Measurements from ENCODE around the gene ADAM12. TPM values are rescaled to one million over a fixed set of nuclear protein-coding genes. Genes with fewer than 3 reads are reported as not detected.

ADAM12 gene
- total RNA-seq, 4 donors from 2014 or later = under 0.01 to 1.3 (median 1.0) TPM

DNA sequence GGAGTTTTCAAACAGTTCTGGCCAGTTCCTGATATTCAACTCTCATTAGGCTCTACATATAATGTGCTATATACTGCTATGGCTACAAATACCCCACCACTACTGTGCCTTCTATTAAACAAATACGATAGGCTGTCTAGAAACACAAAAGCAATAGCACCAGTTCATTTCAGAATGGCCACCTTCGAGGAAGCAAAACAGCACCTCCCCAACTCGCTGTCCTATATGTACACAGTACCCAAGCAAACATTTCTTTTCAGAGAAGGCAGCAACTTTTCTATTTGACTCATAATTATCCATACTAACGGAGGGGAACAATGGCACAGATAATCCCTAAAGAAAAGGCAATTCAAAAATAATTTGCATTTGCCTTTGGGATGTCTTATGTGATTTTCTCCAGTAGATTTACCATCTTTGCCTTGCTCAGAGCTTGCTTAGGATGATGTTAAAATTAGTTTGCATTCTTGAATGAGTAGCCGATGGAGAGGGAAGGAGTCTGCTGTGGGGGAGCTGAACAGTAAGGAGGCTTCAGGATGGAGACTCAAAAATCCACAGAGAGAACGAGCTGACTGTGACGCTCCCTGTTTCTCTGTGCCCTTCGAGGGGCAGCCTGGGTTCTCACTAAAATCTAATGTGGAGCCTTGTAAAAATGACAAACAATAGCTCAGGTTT, 273.3 kb downstream of the ADAM12 start:
- no peak for TF ChIP-seq EP300 (IDR thresholded peaks at IDR 0.05)
- TF ChIP-seq POLR2AphosphoS5 (IDR thresholded peaks at IDR 0.05) = no peak
- TF ChIP-seq CTCF (IDR thresholded peaks at IDR 0.05) = no peak
- no peak for TF ChIP-seq POLR2A (IDR thresholded peaks at IDR 0.05; ENCODE audit: low read depth)
- WGBS = 71% methylated on average over 8 of the region's 8 CpGs
- Histone ChIP-seq H3K4me3 (no peak overlapping the region), H3K4me1 (peaks cover 0 to 1% (median 0%) of the 10 kb centered on the region in 4 donors), H3K9me3 (no peaks in the 10 kb centered on the region), H3K27ac (replicated peaks in 1 of 4) (no peak overlapping the region), H3K36me3 (no peaks in the 10 kb centered on the region), H3K27me3 (no peaks in the 10 kb centered on the region)
- intact Hi-C loops (cut with DNase I) = no loop called here
- no peak for DNase-seq (ENCODE audit: extremely low spot score)

DNA sequence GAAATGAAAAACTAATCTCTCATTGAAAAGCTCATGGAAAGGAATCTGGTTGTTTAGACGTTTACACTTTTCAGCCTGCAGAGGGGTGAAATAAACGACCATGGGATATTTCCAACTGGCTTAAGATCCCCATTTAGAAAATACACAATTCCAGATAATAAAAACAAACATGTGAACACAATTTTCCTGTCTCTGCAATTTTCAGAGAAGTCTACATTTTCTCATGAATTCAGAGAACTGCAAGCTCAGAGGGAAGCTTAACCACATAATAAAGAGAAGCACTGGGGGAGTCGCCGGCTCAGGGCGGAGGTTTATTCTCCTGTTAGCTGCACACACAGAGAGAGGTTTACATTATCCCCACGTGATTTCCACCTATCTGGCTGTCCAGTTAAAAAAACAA, 276.8 kb downstream of the ADAM12 start:
- no peaks in the 10 kb centered on the region for H3K36me3 ChIP-seq
- intact Hi-C loops (cut with DNase I) = no loop called here

GRCh38 chr10:126110489-126111180, 277.6 kb downstream of the ADAM12 start:
- 43% methylated on average over 5 of the region's 5 CpGs for WGBS
- intact Hi-C loops (cut with DNase I) = no loop called here
- TF ChIP-seq EP300 (IDR thresholded peaks at IDR 0.05) = no peak
- TF ChIP-seq POLR2A (IDR thresholded peaks at IDR 0.05; ENCODE audit: low read depth) = no peak
- TF ChIP-seq CTCF (IDR thresholded peaks at IDR 0.05) = no peak
- TF ChIP-seq POLR2AphosphoS5 (IDR thresholded peaks at IDR 0.05) = no peak
- Histone ChIP-seq H3K27ac (replicated peaks in 1 of 4) (no peak overlapping the region), H3K4me3 (no peak overlapping the region), H3K27me3 (peaks cover 0 to 3% (median 0%) of the 10 kb centered on the region in 4 donors), H3K36me3 (no peaks in the 10 kb centered on the region), H3K9me3 (no peaks in the 10 kb centered on the region), H3K4me1 (peaks cover 0 to 4% (median 0%) of the 10 kb centered on the region in 4 donors)
- DNase-seq (ENCODE audit: extremely low spot score) = no peak

More for the DNA sequence above, 276.8 kb downstream of the ADAM12 start:
- Histone ChIP-seq H3K27ac (replicated peaks in 1 of 4) (no peak overlapping the region), H3K4me3 (no peak overlapping the region), H3K9me3 (no peaks in the 10 kb centered on the region), H3K4me1 (peaks cover 0 to 4% (median 0%) of the 10 kb centered on the region in 4 donors), H3K27me3 (peaks cover 0 to 3% (median 0%) of the 10 kb centered on the region in 4 donors)
- 47% methylated on average over 6 of the region's 6 CpGs for WGBS
- no peak for DNase-seq (ENCODE audit: extremely low spot score)
- TF ChIP-seq POLR2A (IDR thresholded peaks at IDR 0.05; ENCODE audit: low read depth) (no peak), POLR2AphosphoS5 (IDR thresholded peaks at IDR 0.05) (no peak), CTCF (IDR thresholded peaks at IDR 0.05) (no peak), EP300 (IDR thresholded peaks at IDR 0.05) (no peak)

DNA sequence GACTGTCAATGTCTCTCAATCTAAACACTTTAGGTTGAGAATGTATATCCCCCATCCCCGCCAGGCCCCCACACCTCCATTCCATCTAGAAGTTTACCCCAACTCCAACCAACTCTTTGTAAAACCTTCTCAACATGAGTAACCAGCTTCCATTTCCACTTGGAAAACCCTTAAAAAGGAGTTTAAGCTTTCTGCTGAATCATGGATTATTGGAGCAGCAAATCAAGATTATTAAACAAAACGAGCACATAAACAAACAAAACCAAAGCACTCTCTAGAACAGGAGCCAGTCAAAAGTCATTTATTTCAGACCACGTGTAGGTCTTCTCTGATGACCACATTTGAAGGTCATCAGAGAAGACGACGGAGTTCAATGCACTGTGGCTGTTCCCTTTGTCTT, 278.4 kb downstream of the ADAM12 start:
- 68% methylated on average over 5 of the region's 5 CpGs for WGBS
- H3K27me3 ChIP-seq = peaks cover 0 to 3% (median 0%) of the 10 kb centered on the region in 4 donors
- no peak overlapping the region for H3K27ac ChIP-seq (replicated peaks in 1 of 4)
- H3K36me3 ChIP-seq = no peaks in the 10 kb centered on the region
- no peak for TF ChIP-seq CTCF (IDR thresholded peaks at IDR 0.05)
- H3K4me1 ChIP-seq = peaks cover 0 to 4% (median 0%) of the 10 kb centered on the region in 4 donors
- no peaks in the 10 kb centered on the region for H3K9me3 ChIP-seq
- no peak overlapping the region for H3K4me3 ChIP-seq
- intact Hi-C loops (cut with DNase I) = no loop called here
- DNase-seq (ENCODE audit: extremely low spot score) = no peak
